HEK293T (cell line): ENCODE results near the gene FRYL.

Source experiments
- CTCF ChIA-PET: fragments of 350-600 bp; formaldehyde crosslinking; extraction: SDS; loops from one replicate; lab custom pipeline; 2021; ENCODE audit warnings: antibody characterized with exemption, inconsistent platforms; lab: Yijun Ruan, JAX
- POLR2A ChIA-PET: fragments of 350-600 bp; formaldehyde crosslinking; extraction: SDS; loops from one replicate; lab custom pipeline; 2020; ENCODE audit warnings: antibody characterized with exemption, inconsistent platforms; lab: Yijun Ruan, JAX
- DNase-seq: peaks from one replicate; pipeline ENCODE4 v3.0.0; 2012; ENCODE audit warnings: mixed read lengths; ENCODE audit errors: extremely low spot score
- ARNT ChIP-seq: fragments of 450-650 bp; IDR thresholded peaks from 2 replicates; pipeline ENCODE4 v1.6.1; 2017; ENCODE audit warnings: mild to moderate bottlenecking
- BHLHE40 ChIP-seq: fragments of 450-650 bp; IDR thresholded peaks from 2 replicates; pipeline ENCODE4 v1.6.1; 2016; ENCODE audit warnings: mild to moderate bottlenecking, moderate library complexity, borderline replicate concordance
- CTBP1 ChIP-seq: fragments of 450-650 bp; IDR thresholded peaks from 2 replicates; pipeline ENCODE4 v1.6.1; 2016; ENCODE audit warnings: borderline replicate concordance
- ELF4 ChIP-seq: fragments of 450-650 bp; IDR thresholded peaks from 2 replicates; pipeline ENCODE4 v1.6.1; 2017; ENCODE audit warnings: antibody characterized with exemption
- FOXA1 ChIP-seq: fragments of 450-650 bp; IDR thresholded peaks from 2 replicates; pipeline ENCODE4 v1.6.1; 2016; ENCODE audit warnings: mild to moderate bottlenecking
- FOXK2 ChIP-seq: fragments of 450-650 bp; IDR thresholded peaks from 2 replicates; pipeline ENCODE4 v1.6.1; 2016; ENCODE audit warnings: mild to moderate bottlenecking
- FOXM1 ChIP-seq: fragments of 450-650 bp; IDR thresholded peaks from 2 replicates; pipeline ENCODE4 v1.6.1; 2017; ENCODE audit warnings: mild to moderate bottlenecking, borderline replicate concordance
- HDGF ChIP-seq: fragments of 450-650 bp; IDR thresholded peaks from 2 replicates; pipeline ENCODE4 v1.6.1; 2017; ENCODE audit warnings: antibody characterized with exemption, borderline replicate concordance
- L3MBTL2 ChIP-seq: fragments of 450-650 bp; conservative IDR thresholded peaks from 2 replicates; pipeline ENCODE4 v1.6.1; 2016; ENCODE audit warnings: mild to moderate bottlenecking
- LEF1 ChIP-seq: fragments of 450-650 bp; IDR thresholded peaks from 2 replicates; pipeline ENCODE4 v1.6.1; 2017; ENCODE audit warnings: mild to moderate bottlenecking, borderline replicate concordance
- NFRKB ChIP-seq: fragments of 450-650 bp; IDR thresholded peaks from 2 replicates; pipeline ENCODE4 v1.6.1; 2016; ENCODE audit warnings: mild to moderate bottlenecking, moderate library complexity
- SP1 ChIP-seq: fragments of 450-650 bp; IDR thresholded peaks from 2 replicates; pipeline ENCODE4 v1.6.1; 2017
- SUZ12 ChIP-seq: fragments of 450-650 bp; IDR thresholded peaks from 2 replicates; pipeline ENCODE4 v1.6.1; 2016; ENCODE audit warnings: mild to moderate bottlenecking
- TARDBP ChIP-seq: fragments of 450-650 bp; IDR thresholded peaks from 2 replicates; pipeline ENCODE4 v1.6.1; 2016
- ZNF384 ChIP-seq: fragments of 450-650 bp; IDR thresholded peaks from 2 replicates; pipeline ENCODE4 v1.6.1; 2016
- TF ChIP-seq, protein P1 (sequence below): fragments of 450-650 bp; IDR thresholded peaks from 2 replicates; pipeline ENCODE4 v1.6.1; 2016

FRYL gene

DNA sequence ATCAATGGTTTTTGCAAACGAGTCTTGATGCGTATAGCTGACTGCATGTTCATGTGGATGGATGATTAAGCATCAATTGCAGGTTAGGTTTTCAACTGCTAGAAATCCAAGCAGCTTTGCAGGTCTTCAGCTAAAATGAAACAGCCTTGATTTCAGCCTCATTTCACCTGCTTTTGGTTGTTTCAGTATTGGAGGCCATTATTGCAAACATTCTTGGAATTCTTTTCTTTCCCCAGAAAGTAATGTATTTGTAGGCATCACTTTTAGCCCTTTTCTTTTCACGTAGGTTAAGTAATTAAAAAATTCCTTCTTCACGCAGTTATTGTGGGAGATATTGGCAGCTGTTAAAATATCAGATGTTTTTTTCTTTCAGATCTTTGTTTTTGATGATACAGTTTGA lies 281.2 kb downstream of the FRYL start:
- ChIA-PET CTCF (interaction anchor here (0.7 kb wide), 1 partner anchor 319 kb away, joined by 3 read pairs; no protein-coding TSS in a partner anchor), POLR2A (no interaction called here)
- TF ChIP-seq ARNT, result no peak
- no peak for TF ChIP-seq CTBP1
- TF ChIP-seq FOXM1, result no peak
- no peak for TF ChIP-seq NFRKB
- no peak for TF ChIP-seq TARDBP
- TF ChIP-seq ELF4, result no peak
- TF ChIP-seq BHLHE40, result no peak
- TF ChIP-seq ZNF384, result no peak
- TF ChIP-seq HDGF, result no peak
- no peak for TF ChIP-seq SP1
- no peak for TF ChIP-seq FOXK2
- TF ChIP-seq L3MBTL2, result no peak
- TF ChIP-seq, protein P1, sequence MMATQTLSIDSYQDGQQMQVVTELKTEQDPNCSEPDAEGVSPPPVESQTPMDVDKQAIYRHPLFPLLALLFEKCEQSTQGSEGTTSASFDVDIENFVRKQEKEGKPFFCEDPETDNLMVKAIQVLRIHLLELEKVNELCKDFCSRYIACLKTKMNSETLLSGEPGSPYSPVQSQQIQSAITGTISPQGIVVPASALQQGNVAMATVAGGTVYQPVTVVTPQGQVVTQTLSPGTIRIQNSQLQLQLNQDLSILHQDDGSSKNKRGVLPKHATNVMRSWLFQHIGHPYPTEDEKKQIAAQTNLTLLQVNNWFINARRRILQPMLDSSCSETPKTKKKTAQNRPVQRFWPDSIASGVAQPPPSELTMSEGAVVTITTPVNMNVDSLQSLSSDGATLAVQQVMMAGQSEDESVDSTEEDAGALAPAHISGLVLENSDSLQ, result no peak
- TF ChIP-seq SUZ12, result no peak
- no peak for DNase-seq

DNA sequence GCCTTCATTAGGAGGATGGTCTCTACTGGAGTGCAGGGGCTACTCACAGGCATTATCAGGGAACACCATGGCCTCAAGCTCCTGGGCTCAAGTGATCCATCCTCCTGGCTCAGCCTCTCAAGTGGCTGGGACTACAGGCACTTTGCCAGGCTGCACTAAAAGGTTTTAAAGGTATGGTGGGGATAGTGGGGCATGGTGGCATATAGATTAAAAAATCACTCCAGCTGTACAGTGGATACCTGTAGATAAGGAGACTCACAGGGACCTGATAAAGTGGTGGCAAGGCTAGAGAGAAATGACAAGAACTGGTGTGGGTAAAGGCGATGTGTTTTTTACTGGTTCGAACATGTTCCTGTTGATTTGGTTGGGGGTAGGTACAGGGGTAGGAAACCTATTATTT lies 284.1 kb downstream of the FRYL start:
- CTCF ChIA-PET, result no interaction called here

DNA sequence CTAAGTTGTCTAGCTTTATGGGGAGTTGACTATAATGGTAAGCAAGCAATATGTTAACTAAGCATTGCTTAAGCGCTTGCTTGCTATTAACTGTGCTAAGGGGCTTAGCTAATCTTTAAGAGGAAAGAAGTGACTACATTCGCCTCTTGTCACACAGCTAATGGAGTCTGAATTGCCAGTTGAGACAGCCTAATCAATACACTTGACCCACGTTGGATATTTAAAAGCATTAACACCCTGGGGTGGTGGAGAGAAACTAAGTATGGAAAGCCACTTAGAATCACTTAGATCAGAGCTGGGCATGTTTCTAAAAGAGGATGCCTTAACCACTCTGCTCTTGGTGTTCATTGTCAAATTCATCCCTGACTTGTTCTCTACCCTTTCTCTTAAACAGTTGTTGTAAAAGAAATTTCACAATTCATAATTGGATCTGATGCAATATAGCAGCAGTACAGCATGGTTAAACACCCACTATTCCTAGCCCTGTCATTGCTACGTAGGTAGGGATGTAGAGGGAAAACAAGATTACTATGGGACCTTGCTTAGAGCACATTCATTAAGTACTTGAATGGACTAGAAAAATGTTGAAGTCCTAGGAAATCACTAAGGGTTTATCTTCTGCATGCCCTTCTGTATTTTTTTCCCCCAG lies 286.5 kb downstream of the FRYL start:
- ChIA-PET CTCF (interaction anchor here (1.4 kb wide), 1 partner anchor 11 kb away, joined by 3 read pairs; no protein-coding TSS in a partner anchor), POLR2A (no interaction called here)
- no peak for TF ChIP-seq LEF1
- TF ChIP-seq BHLHE40, result no peak
- TF ChIP-seq, protein P1, result no peak
- no peak for TF ChIP-seq FOXA1
- no peak for TF ChIP-seq ARNT
- TF ChIP-seq ZNF384, result no peak
- TF ChIP-seq HDGF, result no peak
- TF ChIP-seq CTBP1, result no peak
- TF ChIP-seq TARDBP, result no peak
- TF ChIP-seq NFRKB, result no peak
- no peak for TF ChIP-seq SP1
- TF ChIP-seq FOXK2, result no peak
- TF ChIP-seq SUZ12, result no peak
- TF ChIP-seq L3MBTL2, result no peak
- no peak for TF ChIP-seq ELF4
- no peak for TF ChIP-seq FOXM1
- no peak for DNase-seq

More for the DNA sequence above, 284.1 kb downstream of the FRYL start:
- no peak for DNase-seq
- TF ChIP-seq FOXM1, result no peak
- TF ChIP-seq ZNF384, result no peak
- TF ChIP-seq LEF1, result no peak
- TF ChIP-seq BHLHE40, result no peak
- TF ChIP-seq NFRKB, result no peak
- TF ChIP-seq SP1, result no peak
- TF ChIP-seq L3MBTL2, result no peak
- no peak for TF ChIP-seq HDGF
- TF ChIP-seq, protein P1, result no peak
- no peak for TF ChIP-seq FOXA1
- TF ChIP-seq TARDBP, result no peak
- TF ChIP-seq ELF4, result no peak
- no peak for TF ChIP-seq ARNT
- TF ChIP-seq CTBP1, result no peak
- no peak for TF ChIP-seq FOXK2
- no peak for TF ChIP-seq SUZ12
- POLR2A ChIA-PET, result no interaction called here

DNA sequence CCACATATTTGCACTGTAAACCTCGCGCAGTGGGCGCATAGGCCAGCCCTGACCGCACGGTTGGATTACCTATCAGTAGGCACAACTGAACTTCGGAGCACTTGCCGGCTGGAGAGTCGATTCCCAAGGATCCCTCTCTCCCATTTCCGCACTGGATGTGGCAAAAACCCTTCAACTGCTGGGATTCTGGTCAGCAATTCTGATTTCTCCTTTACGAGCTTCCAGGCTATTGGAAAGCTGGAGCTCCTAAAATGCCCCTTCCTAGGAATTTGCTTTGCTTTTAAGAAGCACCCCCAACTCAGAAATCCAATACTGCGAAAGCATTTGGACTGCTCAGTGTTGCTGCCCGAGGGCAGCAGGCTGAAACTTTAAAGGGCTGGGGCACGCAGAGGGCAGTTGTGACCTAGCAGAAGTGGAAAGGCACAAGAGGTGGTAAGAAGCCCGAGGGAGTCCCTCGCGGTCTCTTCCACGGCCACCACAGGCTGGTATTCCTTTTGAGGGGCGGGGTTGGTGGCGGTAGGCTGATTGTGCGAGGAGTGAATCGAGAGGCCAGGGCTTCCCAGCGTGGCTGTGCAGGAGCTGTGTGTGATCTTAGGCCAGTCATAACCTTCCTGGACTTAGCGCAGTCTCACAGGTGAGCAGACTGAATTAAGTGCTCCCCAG lies 288.4 kb downstream of the FRYL start:
- CTCF ChIA-PET, result no interaction called here
- POLR2A ChIA-PET, result no interaction called here
- no peak for DNase-seq
- TF ChIP-seq FOXK2, result no peak
- TF ChIP-seq SUZ12, result no peak
- no peak for TF ChIP-seq ELF4
- TF ChIP-seq BHLHE40, result no peak
- TF ChIP-seq TARDBP, result no peak
- TF ChIP-seq CTBP1, result no peak
- TF ChIP-seq ARNT, result no peak
- no peak for TF ChIP-seq FOXA1
- TF ChIP-seq, protein P1, result no peak

DNA sequence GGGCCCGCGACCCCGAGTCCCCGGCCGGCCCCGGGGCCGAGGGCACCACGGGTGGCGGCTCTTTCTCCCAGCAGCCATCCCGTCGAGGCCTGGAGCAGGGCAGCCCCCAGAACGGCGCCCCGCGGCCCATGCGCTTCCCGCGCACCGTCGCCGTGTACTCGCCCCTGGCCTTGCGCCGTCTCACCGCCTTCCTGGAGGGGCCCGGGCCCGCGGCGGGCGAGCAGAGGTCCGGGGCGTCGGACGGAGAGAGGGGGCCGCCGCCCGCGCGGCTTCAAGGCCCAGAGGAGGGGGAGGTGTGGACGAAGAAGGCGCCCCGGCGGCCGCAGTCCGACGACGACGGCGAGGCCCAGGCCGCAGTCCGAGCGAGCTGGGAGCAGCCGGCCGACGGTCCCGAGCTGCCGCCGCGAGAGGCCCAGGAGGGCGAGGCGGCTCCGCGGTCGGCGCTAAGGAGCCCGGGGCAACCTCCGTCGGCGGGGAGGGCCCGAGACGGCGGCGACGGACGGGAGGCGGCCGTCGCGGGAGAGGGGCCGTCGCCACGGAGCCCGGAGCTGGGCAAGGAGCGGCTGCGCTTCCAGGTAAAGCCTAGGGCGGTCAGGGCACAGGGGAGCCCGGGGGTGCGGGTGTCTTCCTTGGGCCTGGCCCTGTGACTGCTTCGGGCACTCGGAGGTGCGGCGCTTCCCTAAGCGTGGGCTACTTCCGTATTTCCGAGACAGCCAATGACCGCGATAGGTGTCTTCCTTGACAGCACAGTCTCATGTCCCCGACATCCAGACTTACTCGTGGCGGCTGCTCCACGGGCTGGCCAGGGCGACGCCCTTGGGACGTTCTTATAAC lies 289.2 kb downstream of the FRYL start:
- TF ChIP-seq ELF4 (no peak), SUZ12 (no peak), ARNT (no peak), L3MBTL2 (no peak), CTBP1 (no peak), FOXA1 (no peak), SP1 (no peak), TARDBP (no peak), ZNF384 (no peak), HDGF (no peak), LEF1 (no peak), NFRKB (no peak), FOXM1 (no peak), BHLHE40 (no peak), FOXK2 (no peak)
- TF ChIP-seq, protein P1, result no peak
- no peak for DNase-seq
- CTCF ChIA-PET, result no interaction called here
- POLR2A ChIA-PET, result no interaction called here
